K562 (cell line): ENCODE results near the gene HAP1. TPM values are rescaled to one million over a fixed set of nuclear protein-coding genes. Genes with fewer than 3 reads are reported as not detected.
A peak's percentile ranks its signal among the peaks of the same experiment; 100 is the strongest.

Experiments
- ATF1 ChIP-seq, 2 experiments: fragments of 450-650 bp in 1 of 2; IDR thresholded peaks; 2 replicates each; pipeline ENCODE4 v1.6.1; 2016; ENCODE audit warnings: missing compliant biosample characterization in 1 of 2, missing genetic modification characterization in 1 of 2
- BACH1 ChIP-seq: fragments of 200-800 bp; sonication (Bioruptor generic); IDR thresholded peaks from 2 replicates; pipeline ENCODE4 v1.6.1; 2016; ENCODE audit warnings: missing genetic modification characterization, missing compliant biosample characterization
- CEBPB ChIP-seq: fragments of 450-650 bp; IDR thresholded peaks from 2 replicates; pipeline ENCODE4 v1.6.1; 2016; ENCODE audit warnings: missing genetic modification characterization, missing compliant biosample characterization
- EZH2 ChIP-seq: IDR thresholded peaks from 2 replicates; pipeline ENCODE4 v1.6.1; 2012; ENCODE audit warnings: low read depth, mild to moderate bottlenecking, inconsistent platforms, low read length, borderline replicate concordance
- IRF1 ChIP-seq: sonication (generic); formaldehyde crosslinking; IDR thresholded peaks from 2 replicates; pipeline ENCODE4 v1.8.0; 2022; ENCODE audit warnings: missing genetic modification reagents, mild to moderate bottlenecking, borderline replicate concordance
- MEIS2 ChIP-seq: fragments of 450-650 bp; IDR thresholded peaks from 2 replicates; pipeline ENCODE4 v1.6.1; 2014; ENCODE audit warnings: mild to moderate bottlenecking; ENCODE audit not compliant: partially characterized antibody
- MIER1 ChIP-seq: fragments of 450-650 bp; IDR thresholded peaks from 2 replicates; pipeline ENCODE4 v1.6.1; 2016; ENCODE audit warnings: antibody characterized with exemption, mild to moderate bottlenecking, low read depth
- POLR3G ChIP-seq: IDR thresholded peaks from 2 replicates; pipeline ENCODE4 v1.6.1; 2011; ENCODE audit not compliant: insufficient read length, insufficient replicate concordance; ENCODE audit errors: extremely low read depth
- RB1 ChIP-seq: fragments of 450-650 bp; IDR thresholded peaks from 2 replicates; pipeline ENCODE4 v1.6.1; 2017; ENCODE audit warnings: low read depth, mild to moderate bottlenecking
- RBM15 ChIP-seq: fragments of 200-400 bp; formaldehyde crosslinking; IDR thresholded peaks from 2 replicates; pipeline ENCODE4 v1.6.1; 2018; ENCODE audit warnings: mild to moderate bottlenecking, low read length, moderate library complexity; ENCODE audit not compliant: insufficient read depth
- RNF219 ChIP-seq: fragments of 250-450 bp; sonication (Bioruptor Pico); IDR thresholded peaks from 2 replicates; pipeline ENCODE4 v1.5.0; 2022; ENCODE audit warnings: mild to moderate bottlenecking
- SIN3A ChIP-seq, 2 experiments: fragments of 150-350 bp in 1 of 2; IDR thresholded peaks; 2 replicates each; pipeline ENCODE4 v1.6.1; 2011 to 2016; ENCODE audit warnings: borderline replicate concordance in 2 of 2, low read depth in 2 of 2, low read length in 2 of 2, mild to moderate bottlenecking in 2 of 2, moderate library complexity in 2 of 2; ENCODE audit not compliant: control insufficient read depth in 1 of 2
- TSHZ1 ChIP-seq: fragments of 250-450 bp; sonication (Bioruptor Pico); IDR thresholded peaks from 2 replicates; pipeline ENCODE4 v1.4.0; 2020; ENCODE audit warnings: mild to moderate bottlenecking, moderate library complexity
- XRCC5 ChIP-seq: fragments of 200-400 bp; formaldehyde crosslinking; IDR thresholded peaks from 2 replicates; pipeline ENCODE4 v1.6.1; 2017; ENCODE audit warnings: low read depth, mild to moderate bottlenecking, low read length
- ZNF644 ChIP-seq: fragments of 200-800 bp; sonication (Bioruptor generic); IDR thresholded peaks from 2 replicates; pipeline ENCODE4 v1.6.1; 2016; ENCODE audit warnings: low read depth, missing genetic modification characterization, missing compliant biosample characterization
- ZNF696 ChIP-seq: fragments of 250-450 bp; sonication (Bioruptor Pico); conservative IDR thresholded peaks from 2 replicates; pipeline ENCODE4 v1.4.0; 2020; ENCODE audit warnings: mild to moderate bottlenecking, moderate library complexity
- ZNF778 ChIP-seq: fragments of 450-650 bp; formaldehyde crosslinking; IDR thresholded peaks from 2 replicates; pipeline ENCODE4 v1.4.0; 2020; ENCODE audit warnings: mild to moderate bottlenecking, moderate library complexity
- polyA plus RNA-seq, 8 experiments: library from polyadenylated mRNA; depleted of rRNA in 4 of 8; stranded (reverse) in 5 of 8; unstranded in 3 of 8; fragments of >200 nt; fragmentation: Nextera tagmentation in 2 of 8; fragmentation: Illumina TruSeq in 1 of 8; extraction: Ambion mirVana in 2 of 8; extraction: Trizol in 1 of 8; gene quantifications; 2 replicates each; pipeline versions ENCODE4 v1.2.1 to v1.2.3, GENCODE V29; 2011 to 2014; ENCODE audit warnings: inconsistent platforms in 1 of 8, missing spikeins in 1 of 8
- total RNA-seq, 7 experiments: library from RNA; depleted of rRNA in 6 of 7; stranded (reverse); fragments of >200 nt in 6 of 7; fragmentation: Illumina TruSeq in 2 of 7; extraction: Trizol in 2 of 7; gene quantifications; 2 replicates each; pipeline versions ENCODE4 v1.2.1 to v1.2.3, GENCODE V29; 2011 to 2021; ENCODE audit warnings: low replicate concordance in 1 of 7

HAP1 gene
- total and polyA plus RNA-seq, 9 of the 15 experiments (the other 6 are each of a cell fraction or from before 2014, with no cell fraction given): under 0.01 to 0.09 (median 0.04) TPM; not detected in 6

GRCh38 chr17:41678907-41679739 lies 55.3 kb downstream of the HAP1 start (continued):
- peak; percentile 95 for TF ChIP-seq MEIS2
- TF ChIP-seq IRF1 (CRISPR knock-in tag): no peak
- no peak for TF ChIP-seq ATF1 (CRISPR knock-in tag; IDR thresholded peaks at IDR 0.05)
- peak; percentile 73 for TF ChIP-seq ATF1 (tag; IDR thresholded peaks at IDR 0.05)
- no peak for TF ChIP-seq SIN3A (IDR thresholded peaks at IDR 0.05; ENCODE audit: borderline replicate concordance in 2 of 2, control insufficient read depth in 1 of 2, low read depth in 2 of 2, low read length in 2 of 2)
- no peak for TF ChIP-seq TSHZ1
- no peak for TF ChIP-seq CEBPB (tag)
- no peak for TF ChIP-seq ZNF696 (CRISPR knock-in tag)
- TF ChIP-seq MIER1: no peak
- 0 out of 2 replicates have a peak, but pooled peaks have one; percentile 5 for TF ChIP-seq RB1
- TF ChIP-seq ZNF778: no peak
- TF ChIP-seq POLR3G: no peak
- no peak for TF ChIP-seq XRCC5
- TF ChIP-seq ZNF644 (tag): no peak
- TF ChIP-seq EZH2: no peak
- peak; percentile 84 for TF ChIP-seq BACH1 (tag)
- no peak for TF ChIP-seq RBM15
- no peak for TF ChIP-seq RNF219 (CRISPR knock-in tag)
